Uterus (tissue), 2 donors: Measurements from ENCODE around the gene ZDHHC4.

ENCODE experiments used
- CTCF ChIP-seq, 4 experiments: fragments of 200-600 bp in 2 of 4; fragments of 450-650 bp in 2 of 4; sonication (generic) in 2 of 4; IDR thresholded peaks; one replicate each; pipeline ENCODE4 v1.5.1; 2016 to 2019; ENCODE audit warnings: antibody characterized with exemption in 4 of 4, mild to moderate bottlenecking in 2 of 4, moderate library complexity in 1 of 4
- POLR2A ChIP-seq, 2 donors: fragments of 450-650 bp; IDR thresholded peaks; one replicate each; pipeline ENCODE4 v1.6.1; 2016; ENCODE audit warnings: antibody characterized with exemption in 2 of 2, mild to moderate bottlenecking in 1 of 2, moderate library complexity in 1 of 2

GRCh38 chr7:6575281-6576023, 1.8 kb upstream of the ZDHHC4 start:
- no peak for TF ChIP-seq POLR2A (IDR thresholded peaks at IDR 0.05)
- no peak for TF ChIP-seq CTCF (IDR thresholded peaks at IDR 0.05)
